ENCODE results near the gene RNF31.

The RNF31 gene

GRCh38 chr14:24164518-24164991 is 17.3 kb downstream of the RNF31 start:
- H3K79me2 ChIP-seq (ENCODE audit: low read length) = peaks cover 20% of the 10 kb centered on the region
- peaks cover 45% of the 10 kb centered on the region for H3K36me3 ChIP-seq (replicated peaks; ENCODE audit: low read depth, low read length)
- H2AFZ ChIP-seq (ENCODE audit: low read depth, low read length) = no peak overlapping the region
- H4K20me1 ChIP-seq (ENCODE audit: insufficient read depth, low read length) = no peaks in the 10 kb centered on the region
- no peaks in the 10 kb centered on the region for H3K27me3 ChIP-seq (ENCODE audit: low read depth, low read length)
- no peaks in the 10 kb centered on the region for H3K9me3 ChIP-seq (ENCODE audit: insufficient read depth, low read length)
- H3K4me2 ChIP-seq (ENCODE audit: low read length) = no peak overlapping the region
- peaks cover 15% of the 10 kb centered on the region for H3K4me1 ChIP-seq (ENCODE audit: low read length)
- H3K27ac ChIP-seq (ENCODE audit: low read length) = no peak overlapping the region
- no peak overlapping the region for H3K4me3 ChIP-seq (ENCODE audit: low read length)
- H3K9ac ChIP-seq (ENCODE audit: low read length) = no peak overlapping the region
- TF ChIP-seq CTCF (IDR thresholded peaks at IDR 0.05; ENCODE audit: low read depth, low read length) (no peak), EZH2phosphoT487 (IDR thresholded peaks at IDR 0.05; ENCODE audit: low read depth) (no peak)

GRCh38 chr14:24165785-24166184 is 18.5 kb downstream of the RNF31 start:
- H3K36me3 ChIP-seq (replicated peaks; ENCODE audit: low read depth, low read length) = peaks cover 45% of the 10 kb centered on the region
- H3K27ac ChIP-seq (ENCODE audit: low read length) = no peak overlapping the region
- peaks cover 8% of the 10 kb centered on the region for H3K4me1 ChIP-seq (ENCODE audit: low read length)
- peaks cover 20% of the 10 kb centered on the region for H3K79me2 ChIP-seq (ENCODE audit: low read length)
- no peaks in the 10 kb centered on the region for H3K9me3 ChIP-seq (ENCODE audit: insufficient read depth, low read length)
- TF ChIP-seq CTCF (IDR thresholded peaks at IDR 0.05; ENCODE audit: low read depth, low read length) (no peak), EZH2phosphoT487 (IDR thresholded peaks at IDR 0.05; ENCODE audit: low read depth) (no peak)
- H3K27me3 ChIP-seq (ENCODE audit: low read depth, low read length) = no peaks in the 10 kb centered on the region
- H2AFZ ChIP-seq (ENCODE audit: low read depth, low read length) = no peak overlapping the region
- H3K9ac ChIP-seq (ENCODE audit: low read length) = no peak overlapping the region
- no peak overlapping the region for H3K4me2 ChIP-seq (ENCODE audit: low read length)
- H4K20me1 ChIP-seq (ENCODE audit: insufficient read depth, low read length) = no peaks in the 10 kb centered on the region
- no peak overlapping the region for H3K4me3 ChIP-seq (ENCODE audit: low read length)

DNA sequence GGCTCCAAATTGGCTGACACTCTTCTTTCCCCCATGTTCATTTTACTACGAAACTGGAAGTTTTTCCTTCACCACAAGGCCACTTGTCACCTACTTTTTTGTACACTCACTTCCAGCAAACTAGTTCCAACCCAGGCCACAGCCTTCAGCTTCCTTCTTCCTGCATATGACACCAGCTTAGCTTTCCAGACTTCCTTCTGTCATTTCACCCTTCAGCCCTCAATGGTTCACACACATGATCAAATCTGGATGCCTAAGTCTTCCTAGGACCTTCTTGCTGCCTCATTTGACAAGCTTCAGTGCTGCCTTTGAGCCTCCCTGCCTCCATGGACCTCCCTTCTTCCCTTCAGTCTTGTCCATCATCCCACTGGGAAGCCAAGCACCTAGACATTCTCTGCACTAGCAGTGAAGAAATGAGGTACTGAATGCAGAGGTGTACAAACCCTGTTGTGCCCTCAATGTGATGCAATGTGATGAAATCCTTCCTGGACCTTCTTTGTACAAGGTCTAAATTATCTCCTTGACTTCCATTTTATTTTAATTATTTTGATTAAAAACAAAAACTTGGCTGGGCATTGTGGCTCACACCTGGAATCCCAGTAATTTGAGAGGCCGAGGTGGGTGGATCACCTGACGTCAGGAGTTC is 20.3 kb downstream of the RNF31 start:
- H3K4me1 ChIP-seq (ENCODE audit: low read length) = no peaks in the 10 kb centered on the region
- H3K9me3 ChIP-seq (ENCODE audit: insufficient read depth, low read length) = no peaks in the 10 kb centered on the region
- TF ChIP-seq EZH2phosphoT487 (IDR thresholded peaks at IDR 0.05; ENCODE audit: low read depth) = no peak
- no peak for TF ChIP-seq CTCF (IDR thresholded peaks at IDR 0.05; ENCODE audit: low read depth, low read length)
- H3K4me3 ChIP-seq (ENCODE audit: low read length) = no peak overlapping the region
- H3K27me3 ChIP-seq (ENCODE audit: low read depth, low read length) = no peaks in the 10 kb centered on the region
- H2AFZ ChIP-seq (ENCODE audit: low read depth, low read length) = no peak overlapping the region
- H3K9ac ChIP-seq (ENCODE audit: low read length) = no peak overlapping the region
- H4K20me1 ChIP-seq (ENCODE audit: insufficient read depth, low read length) = no peaks in the 10 kb centered on the region
- H3K4me2 ChIP-seq (ENCODE audit: low read length) = no peak overlapping the region
- peaks cover 8% of the 10 kb centered on the region; the same call in 1 of the 2 replicates for H3K79me2 ChIP-seq (ENCODE audit: low read length)
- H3K27ac ChIP-seq (ENCODE audit: low read length) = no peak overlapping the region
- peaks cover 43% of the 10 kb centered on the region for H3K36me3 ChIP-seq (replicated peaks; ENCODE audit: low read depth, low read length)

DNA sequence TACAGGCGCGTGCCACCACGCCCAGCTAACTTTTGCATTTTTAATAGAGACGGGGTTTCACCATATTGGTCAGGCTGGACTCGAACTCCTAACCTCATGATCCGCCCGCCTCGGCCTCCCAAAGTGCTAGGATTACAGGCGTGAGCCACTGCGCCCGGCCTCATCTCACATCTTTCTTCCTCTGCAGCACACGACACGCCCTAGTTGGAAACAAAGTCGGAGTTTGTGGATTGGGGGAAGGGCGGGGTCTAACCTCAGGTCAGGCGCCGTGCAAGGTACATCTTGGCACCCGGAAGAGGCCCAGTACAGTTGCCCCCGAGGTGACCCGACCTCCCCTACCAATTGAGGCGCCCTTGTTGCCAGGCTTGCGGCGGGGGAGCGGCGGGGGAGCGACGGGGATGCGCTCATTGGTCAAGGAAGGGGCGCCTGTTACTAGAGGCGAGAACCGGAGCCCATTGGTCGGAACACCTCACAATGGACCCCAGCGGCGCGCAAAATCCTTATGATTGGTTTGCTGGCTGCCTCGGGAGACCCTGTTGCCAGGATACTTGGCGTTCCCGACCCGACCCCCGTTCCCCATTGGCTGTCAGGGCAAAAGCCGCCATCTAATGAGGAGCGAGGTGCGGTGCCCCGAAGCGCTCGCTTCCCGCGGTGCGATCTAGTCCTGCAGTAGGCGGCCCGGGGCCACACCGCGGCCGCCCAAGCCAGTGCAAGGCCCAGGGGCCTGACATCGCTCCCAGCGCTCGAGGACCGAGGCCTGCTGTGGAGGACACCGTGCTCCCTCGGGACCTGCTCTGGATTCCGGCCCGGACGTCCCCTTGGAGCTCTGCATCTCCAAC is 24.3 kb downstream of the RNF31 start, which contains the start of gene REC8:
Gene REC8, plus strand, starts transcription at position 659 of the 839 bp plus-strand sequence. CDS start 473 bp downstream, outside the sequence.
- Histone ChIP-seq H3K9me3 (ENCODE audit: insufficient read depth, low read length) (no peaks in the 10 kb centered on the region), H3K4me3 (ENCODE audit: low read length) (no peak within 1 kb of the TSS), H2AFZ (ENCODE audit: low read depth, low read length) (no peak within 1 kb of the TSS), H3K27ac (ENCODE audit: low read length) (no peak within 1 kb of the TSS), H3K9ac (ENCODE audit: low read length) (no peak within 1 kb of the TSS), H3K4me1 (ENCODE audit: low read length) (no peaks in the 10 kb centered on the region), H3K36me3 (replicated peaks; ENCODE audit: low read depth, low read length) (peaks cover 16% of the 10 kb centered on the region), H3K27me3 (ENCODE audit: low read depth, low read length) (no peaks in the 10 kb centered on the region), H4K20me1 (ENCODE audit: insufficient read depth, low read length) (no peaks in the 10 kb centered on the region), H3K79me2 (ENCODE audit: low read length) (no peaks in the 10 kb centered on the region), H3K4me2 (ENCODE audit: low read length) (no peak within 1 kb of the TSS)
- TF ChIP-seq CTCF (IDR thresholded peaks at IDR 0.05; ENCODE audit: low read depth, low read length) (no peak), EZH2phosphoT487 (IDR thresholded peaks at IDR 0.05; ENCODE audit: low read depth) (no peak)

All from OCI-LY3 (cell line).